DMS153 (cell line): ENCODE data around the gene TARS3.
"Not testable (repeated sequence)": the region's sequence is repeated elsewhere in the genome, so short reads cannot be mapped to it uniquely, and the experiment has no call there.

Source experiments
- DNase-seq: peaks from one replicate; lab custom pipeline; 2025; lab: John Stamatoyannopoulos, UW

Gene TARS3

GRCh38 chr15:101654624-101655337 lies 69.5 kb downstream of the TARS3 start:
- not testable (repeated sequence) for DNase-seq

GRCh38 chr15:101654171-101654570 lies 70.1 kb downstream of the TARS3 start:
- DNase-seq = no peak

- no peak for DNase-seq
Observed at GRCh38 chr15:101652786-101653430, 71.4 kb downstream of the TARS3 start.

GRCh38 chr15:101652098-101652785 lies 72.0 kb downstream of the TARS3 start, which contains the start of gene TM2D3:
TSS of gene TM2D3 (minus strand) at chr15:101652381. CDS start at chr15:101652361, 20 bp downstream.
- peak; percentile 32 for DNase-seq

- DNase-seq = no peak
Observed at GRCh38 chr15:101651554-101652097, 72.6 kb downstream of the TARS3 start.

- DNase-seq = no peak
Observed at GRCh38 chr15:101650145-101650544, 74.1 kb downstream of the TARS3 start.

GRCh38 chr15:101648356-101648755 lies 75.9 kb downstream of the TARS3 start:
- no peak for DNase-seq

- no peak for DNase-seq
Observed at GRCh38 chr15:101647251-101647650, 77.0 kb downstream of the TARS3 start.

- DNase-seq = no peak
Observed at GRCh38 chr15:101646672-101647071, 77.6 kb downstream of the TARS3 start.

- no peak for DNase-seq
Observed at GRCh38 chr15:101642361-101642760, 81.9 kb downstream of the TARS3 start.

- peak; percentile 16 for DNase-seq
Observed at GRCh38 chr15:101641894-101642293, 82.4 kb downstream of the TARS3 start.

GRCh38 chr15:101641129-101641764 lies 83.0 kb downstream of the TARS3 start:
- peak; percentile 4 for DNase-seq

GRCh38 chr15:101639667-101640066 lies 84.6 kb downstream of the TARS3 start:
- no peak for DNase-seq

GRCh38 chr15:101637919-101638318 lies 86.4 kb downstream of the TARS3 start:
- no peak for DNase-seq

- DNase-seq = no peak
Observed at GRCh38 chr15:101637516-101637915, 86.8 kb downstream of the TARS3 start.

GRCh38 chr15:101637038-101637437 lies 87.2 kb downstream of the TARS3 start:
- no peak for DNase-seq

GRCh38 chr15:101635944-101636727 lies 88.1 kb downstream of the TARS3 start:
- no peak for DNase-seq

GRCh38 chr15:101633356-101633755 lies 90.9 kb downstream of the TARS3 start:
- DNase-seq = no peak

GRCh38 chr15:101626729-101627128 lies 97.5 kb downstream of the TARS3 start:
- not testable (repeated sequence) for DNase-seq

- no peak for DNase-seq
Observed at GRCh38 chr15:101625980-101626379, 98.3 kb downstream of the TARS3 start.

- DNase-seq = no peak
Observed at GRCh38 chr15:101625184-101625583, 99.1 kb downstream of the TARS3 start.
